HepG2 (cell line): ENCODE measurements around the gene ADAM20. TPM values are rescaled to one million over a fixed set of nuclear protein-coding genes. Genes with fewer than 3 reads are reported as not detected.

Source experiments
- ATAC-seq: fragments of 200-7000 bp; cut with Tn5 transposase; 3 replicates; pipeline ENCODE4 v1.9.1; 2020; ENCODE audit warnings: mild to moderate bottlenecking, moderate library complexity
- BruUV-seq: library from RNA; stranded (reverse); fragments of 400-500 nt; replicated peaks from 2 replicates; lab custom pipeline; 2021; lab: Mats Ljungman, UMichigan
- CTCF ChIA-PET: fragments of 300-600 bp; formaldehyde crosslinking; extraction: SDS; loops from one replicate; lab custom pipeline; 2021; ENCODE audit warnings: low total read pairs, inconsistent platforms, low intra/inter-chr PET ratio; lab: Yijun Ruan, JAX
- POLR2A ChIA-PET: fragments of 350-600 bp; sonication (Branson Sonifier 250); formaldehyde crosslinking; loops from one replicate; lab custom pipeline; 2020; ENCODE audit warnings: antibody characterized with exemption, inconsistent platforms; lab: Yijun Ruan, JAX
- DNase-seq: peaks from one replicate; pipeline ENCODE4 v3.0.0-alpha.2; 2015; ENCODE audit warnings: low spot score
- FAIRE-seq: peaks from 3 replicates; lab custom pipeline; 2011; peaks lifted over from hg19 to GRCh38; lab: Jason Lieb, UNC
- H2AFZ ChIP-seq: one replicate; pipeline ENCODE4 v1.6.1; 2011; ENCODE audit warnings: low read length, inconsistent platforms
- H3K27ac ChIP-seq: fragments of 300-600 bp; 3 replicates; pipeline ENCODE4 v1.8.0; 2011; ENCODE audit warnings: mixed run types, mild to moderate bottlenecking, mixed read lengths, low read length, inconsistent platforms; ENCODE audit not compliant: insufficient read depth; ENCODE audit errors: extremely low read length
- H3K27me3 ChIP-seq, 2 experiments: fragments of 200-600 bp in 1 of 2; 2 replicates in 1 of 2; 3 replicates in 1 of 2; pipeline versions ENCODE4 v1.6.0 to v1.8.0; 2011; ENCODE audit warnings: low read length in 2 of 2, mild to moderate bottlenecking in 2 of 2, moderate library complexity in 2 of 2, inconsistent platforms in 1 of 2; ENCODE audit not compliant: insufficient read depth in 2 of 2, control insufficient read depth in 1 of 2
- H3K36me3 ChIP-seq, 2 experiments: fragments of 200-600 bp in 1 of 2; replicated peaks in 1 of 2; 2 replicates in 1 of 2; 3 replicates in 1 of 2; pipeline versions ENCODE4 v1.5.1 to v1.8.0; 2011; ENCODE audit warnings: low read length in 2 of 2, inconsistent platforms in 1 of 2; ENCODE audit not compliant: insufficient read depth in 2 of 2, control insufficient read depth in 1 of 2
- H3K4me1 ChIP-seq: 2 replicates; pipeline ENCODE4 v1.5.1; 2012; ENCODE audit warnings: low read length, inconsistent platforms; ENCODE audit not compliant: insufficient read depth
- H3K4me2 ChIP-seq: 2 replicates; pipeline ENCODE4 v1.6.0; 2011; ENCODE audit warnings: low read depth, low read length, inconsistent platforms
- H3K4me3 ChIP-seq, 3 experiments: fragments of 200-600 bp in 1 of 3; sonication (generic), shearing (Covaris generic) in 1 of 3; replicated peaks in 1 of 3; 2 replicates each; pipeline ENCODE4 v1.5.1; 2011 to 2016; ENCODE audit warnings: low read length in 3 of 3, inconsistent platforms in 2 of 3, low read depth in 2 of 3, mild to moderate bottlenecking in 2 of 3, control low read depth in 1 of 3, mixed read lengths in 1 of 3; ENCODE audit not compliant: insufficient read depth in 1 of 3
- H3K79me2 ChIP-seq: one replicate; pipeline ENCODE4 v1.6.1; 2011; ENCODE audit warnings: low read length, inconsistent platforms; ENCODE audit not compliant: insufficient read depth
- H3K9ac ChIP-seq: 2 replicates; pipeline ENCODE4 v1.6.0; 2011; ENCODE audit warnings: mild to moderate bottlenecking, low read depth, low read length, inconsistent platforms; ENCODE audit not compliant: insufficient read depth
- H3K9me3 ChIP-seq: 2 replicates; pipeline ENCODE4 v1.5.1; 2012; ENCODE audit warnings: mild to moderate bottlenecking, low read length
- H4K20me1 ChIP-seq: 2 replicates; pipeline ENCODE4 v1.6.0; 2011; ENCODE audit warnings: inconsistent platforms, mild to moderate bottlenecking, low read length, moderate library complexity; ENCODE audit not compliant: insufficient read depth
- ATM ChIP-seq: fragments of 450-650 bp; IDR thresholded peaks from 2 replicates; pipeline ENCODE4 v1.7.1; 2017; ENCODE audit warnings: mild to moderate bottlenecking, borderline replicate concordance
- CBFB ChIP-seq: sonication (generic); formaldehyde crosslinking; IDR thresholded peaks from 2 replicates; pipeline ENCODE4 v1.4.0; 2020; ENCODE audit warnings: missing genetic modification reagents
- HBP1 ChIP-seq: IDR thresholded peaks from 2 replicates; pipeline ENCODE4 v1.6.1; 2016; ENCODE audit warnings: low read depth, control low read depth
- HCFC1 ChIP-seq: fragments of 150-350 bp; IDR thresholded peaks from 2 replicates; pipeline ENCODE4 v1.6.1; 2014; ENCODE audit warnings: low read depth, low read length
- HMG20A ChIP-seq: IDR thresholded peaks from 2 replicates; pipeline ENCODE4 v1.6.1; 2016; ENCODE audit warnings: borderline replicate concordance
- HMG20B ChIP-seq: conservative IDR thresholded peaks from 2 replicates; pipeline ENCODE4 v1.6.1; 2016; ENCODE audit warnings: missing genetic modification reagents, missing compliant biosample characterization
- HMGXB4 ChIP-seq, 2 experiments: sonication (generic) in 1 of 2; formaldehyde crosslinking in 1 of 2; IDR thresholded peaks; 2 replicates each; pipeline versions ENCODE4 v1.4.0 to v1.6.1; 2018 to 2020; ENCODE audit warnings: missing genetic modification reagents in 2 of 2, borderline replicate concordance in 1 of 2, low read depth in 1 of 2, mild to moderate bottlenecking in 1 of 2, missing biosample characterization in 1 of 2
- IKZF1 ChIP-seq: fragments of 450-650 bp; IDR thresholded peaks from 2 replicates; pipeline ENCODE4 v1.7.1; 2016
- KLF12 ChIP-seq: sonication (generic); formaldehyde crosslinking; IDR thresholded peaks from 2 replicates; pipeline ENCODE4 v1.4.0; 2020; ENCODE audit warnings: missing genetic modification reagents, borderline replicate concordance
- MAX ChIP-seq: IDR thresholded peaks from 2 replicates; pipeline ENCODE4 v1.6.1; 2012; ENCODE audit warnings: inconsistent platforms
- MEIS1 ChIP-seq: sonication (generic); formaldehyde crosslinking; IDR thresholded peaks from 2 replicates; pipeline ENCODE4 v1.9.0; 2021; ENCODE audit warnings: mild to moderate bottlenecking, missing genetic modification reagents, moderate library complexity, borderline replicate concordance
- PTBP1 ChIP-seq: fragments of 200-400 bp; formaldehyde crosslinking; IDR thresholded peaks from 2 replicates; pipeline ENCODE4 v1.6.1; 2018; ENCODE audit warnings: low read length, low read depth; ENCODE audit not compliant: poor library complexity, severe bottlenecking
- RFX3 ChIP-seq: IDR thresholded peaks from 2 replicates; pipeline ENCODE4 v1.6.1; 2016; ENCODE audit warnings: missing biosample characterization, missing genetic modification reagents
- SKI ChIP-seq: fragments of 450-650 bp; IDR thresholded peaks from one replicate; pipeline ENCODE4 v1.6.1; 2018; ENCODE audit warnings: mild to moderate bottlenecking; ENCODE audit not compliant: partially characterized antibody
- SNRNP70 ChIP-seq: fragments of 200-400 bp; formaldehyde crosslinking; IDR thresholded peaks from 2 replicates; pipeline ENCODE4 v1.6.1; 2017; ENCODE audit warnings: mild to moderate bottlenecking, low read depth, low read length, moderate library complexity
- TCF12 ChIP-seq, 2 experiments: fragments of 450-650 bp in 1 of 2; sonication (generic) in 1 of 2; formaldehyde crosslinking in 1 of 2; IDR thresholded peaks; 2 replicates each; pipeline versions ENCODE4 v1.6.1 to v1.8.0; 2017 to 2022; ENCODE audit warnings: antibody characterized with exemption in 1 of 2, mild to moderate bottlenecking in 1 of 2, missing genetic modification reagents in 1 of 2, moderate library complexity in 1 of 2
- ZC3H13 ChIP-seq: sonication (generic); formaldehyde crosslinking; IDR thresholded peaks from 2 replicates; pipeline ENCODE4 v1.8.1; 2023; ENCODE audit warnings: mild to moderate bottlenecking, missing genetic modification reagents, moderate library complexity
- ZNF225 ChIP-seq: sonication (generic); formaldehyde crosslinking; IDR thresholded peaks from 2 replicates; pipeline ENCODE4 v1.4.0; 2020; ENCODE audit warnings: mild to moderate bottlenecking, missing genetic modification reagents
- ZNF253 ChIP-seq: sonication (generic); formaldehyde crosslinking; IDR thresholded peaks from 2 replicates; pipeline ENCODE4 v1.8.0; 2022; ENCODE audit warnings: mild to moderate bottlenecking, missing genetic modification reagents, borderline replicate concordance
- ZNF296 ChIP-seq: sonication (generic); formaldehyde crosslinking; conservative IDR thresholded peaks from 2 replicates; pipeline ENCODE4 v1.5.0; 2020; ENCODE audit warnings: mild to moderate bottlenecking, missing genetic modification reagents
- in situ Hi-C: cut with HindIII; loops from 2 replicates; pipeline ENCODE4 v1.10.0; 2017; ENCODE audit warnings: low pct_unique_long_range_greater_than_20kb; ENCODE audit not compliant: extremely low pct_ligation_motif_present
- intact Hi-C: fragments of 100-400 bp; cut with micrococcal nuclease; formaldehyde crosslinking; loops from one replicate; pipeline ENCODE4 v1.10.0; 2022; ENCODE audit not compliant: unreplicated experiment
- polyA plus RNA-seq, 8 experiments: library from polyadenylated mRNA; depleted of rRNA in 3 of 8; stranded (reverse) in 7 of 8; unstranded in 1 of 8; fragments of >200 nt; fragmentation: Illumina TruSeq in 4 of 8; extraction: Trizol in 4 of 8; gene quantifications; 2 replicates each; pipeline versions ENCODE4 v1.2.1 to v1.2.3, GENCODE V29; 2011 to 2016; ENCODE audit warnings: low read depth in 4 of 8, missing spikeins in 1 of 8, mixed read lengths in 1 of 8; ENCODE audit not compliant: insufficient read depth in 1 of 8
- total RNA-seq, 5 experiments: library from RNA; depleted of rRNA; stranded (reverse); fragments of >200 nt; fragmentation: Illumina TruSeq; extraction: Trizol; gene quantifications; 2 replicates each; pipeline ENCODE4 v1.2.3, GENCODE V29; 2016; ENCODE audit warnings: low read depth in 1 of 5

ADAM20 gene
- total and polyA plus RNA-seq, 2 of the 13 experiments (the other 11 are each of a cell fraction or from before 2014, with no cell fraction given): 0.09 to 0.18 TPM

GRCh38 chr14:70525691-70526090 is 9.1 kb downstream of the ADAM20 start:
- POLR2A ChIA-PET: no interaction called here
- DNase-seq (no peak), FAIRE-seq (no peak), ATAC-seq (no peak)
- no peaks in the 10 kb centered on the region for H3K79me2 ChIP-seq
- H3K4me2 ChIP-seq: no peak overlapping the region
- H3K4me1 ChIP-seq: no peaks in the 10 kb centered on the region
- H3K27me3 ChIP-seq: no peaks in the 10 kb centered on the region
- no peak overlapping the region for H3K9ac ChIP-seq
- H3K9me3 ChIP-seq: no peaks in the 10 kb centered on the region; the same call in 1 of the 2 replicates
- H2AFZ ChIP-seq: no peak overlapping the region
- no peaks in the 10 kb centered on the region for H4K20me1 ChIP-seq
- TF ChIP-seq ZNF225 (CRISPR knock-in tag) (no peak), PTBP1 (no peak), KLF12 (no peak), MEIS1 (no peak), SNRNP70 (no peak), ZC3H13 (no peak), ATM (no peak), IKZF1 (no peak), HMG20B (CRISPR knock-in tag) (no peak), SKI (no peak), MAX (no peak), ZNF253 (CRISPR knock-in tag) (no peak), RFX3 (CRISPR knock-in tag) (no peak), HMGXB4 (CRISPR knock-in tag; IDR thresholded peaks at IDR 0.05; ENCODE audit: borderline replicate concordance in 1 of 2, low read depth in 1 of 2) (no peak), CBFB (CRISPR knock-in tag) (no peak), HBP1 (CRISPR knock-in tag) (no peak), TCF12 (IDR thresholded peaks at IDR 0.05) (no peak), TCF12 (CRISPR knock-in tag; IDR thresholded peaks at IDR 0.05) (no peak), ZNF296 (CRISPR knock-in tag) (no peak), HMG20A (no peak), HCFC1 (no peak)
- H3K4me3 ChIP-seq: no peak overlapping the region
- no peak overlapping the region for H3K27ac ChIP-seq
- H3K36me3 ChIP-seq: no peaks in the 10 kb centered on the region
- intact Hi-C loops (no loop called here), in situ Hi-C loops (no loop called here)
- no TSS peak for BruUV-seq
- CTCF ChIA-PET: no interaction called here
